ENCODE measurements around the gene IFNE. TPM values are rescaled to one million over a fixed set of nuclear protein-coding genes. Genes with fewer than 3 reads are reported as not detected.

Gene IFNE
- polyA plus RNA-seq, 1 of the 3 experiments (the other 2 are of a cell fraction) = 0.05 TPM

GRCh38 chr9:21502586-21502985 is 20.5 kb upstream of the IFNE start:
- Histone ChIP-seq H3K4me1 (ENCODE audit: control insufficient read depth in 1 of 2, insufficient read depth in 2 of 2, low read depth in 1 of 2, low read length in 1 of 2) (no peaks in the 10 kb centered on the region), H3K4me3 (ENCODE audit: low read depth in 2 of 2, low read length in 1 of 2) (no peak overlapping the region), H3K27me3 (ENCODE audit: insufficient read depth) (no peaks in the 10 kb centered on the region; the same call in 1 of the 2 replicates), H3K79me2 (ENCODE audit: insufficient read depth) (no peaks in the 10 kb centered on the region), H3K27ac (ENCODE audit: low read depth in 2 of 2, low read length in 1 of 2) (no peak overlapping the region), H3K9ac (no peak overlapping the region), H2AFZ (ENCODE audit: low read depth) (no peak overlapping the region), H4K20me1 (ENCODE audit: insufficient read depth) (no peaks in the 10 kb centered on the region), H3K36me3 (replicated peaks in 1 of 2; ENCODE audit: control insufficient read depth in 1 of 2, insufficient read depth in 2 of 2, low read length in 1 of 2) (no peaks in the 10 kb centered on the region), H3K9me2 (no peaks in the 10 kb centered on the region), H3K4me2 (no peak overlapping the region), H3K9me3 (no peaks in the 10 kb centered on the region), H3F3A (replicated peaks; ENCODE audit: insufficient read depth) (no peaks in the 10 kb centered on the region)
- CTCF ChIA-PET = no interaction called here
- POLR2A ChIA-PET = no interaction called here
- WGBS (ENCODE audit: low lambda C conversion rate) = 3% methylated on average over 1 of the region's 1 CpG
- TF ChIP-seq MXI1 (IDR thresholded peaks at IDR 0.05; ENCODE audit: low read depth, low read length) (no peak), FOXJ3 (CRISPR knock-in tag; IDR thresholded peaks at IDR 0.05) (no peak), GABPA (IDR thresholded peaks at IDR 0.05; ENCODE audit: low read depth) (no peak), NFIC (IDR thresholded peaks at IDR 0.05; ENCODE audit: borderline replicate concordance) (no peak), TAF1 (IDR thresholded peaks at IDR 0.05; ENCODE audit: borderline replicate concordance, low read depth, low read length) (no peak), EZH2phosphoT487 (IDR thresholded peaks at IDR 0.05; ENCODE audit: borderline replicate concordance, low read depth) (no peak), IRF3 (IDR thresholded peaks at IDR 0.05; ENCODE audit: low read depth, low read length) (no peak), RAD21 (IDR thresholded peaks at IDR 0.05; ENCODE audit: low read length) (no peak), SIN3A (IDR thresholded peaks at IDR 0.05; ENCODE audit: borderline replicate concordance, low read depth, low read length) (no peak), TEAD4 (IDR thresholded peaks at IDR 0.05; ENCODE audit: borderline replicate concordance, insufficient read depth) (no peak), EP300 (IDR thresholded peaks at IDR 0.05; ENCODE audit: borderline replicate concordance in 1 of 2, low read depth in 1 of 2, low read length in 1 of 2) (no peak), RFX5 (IDR thresholded peaks at IDR 0.05; ENCODE audit: low read length) (no peak), RCOR1 (IDR thresholded peaks at IDR 0.05; ENCODE audit: low read length) (no peak), SMC3 (IDR thresholded peaks at IDR 0.05; ENCODE audit: low read depth, low read length) (no peak)
- TF ChIP-seq, protein P1, sequence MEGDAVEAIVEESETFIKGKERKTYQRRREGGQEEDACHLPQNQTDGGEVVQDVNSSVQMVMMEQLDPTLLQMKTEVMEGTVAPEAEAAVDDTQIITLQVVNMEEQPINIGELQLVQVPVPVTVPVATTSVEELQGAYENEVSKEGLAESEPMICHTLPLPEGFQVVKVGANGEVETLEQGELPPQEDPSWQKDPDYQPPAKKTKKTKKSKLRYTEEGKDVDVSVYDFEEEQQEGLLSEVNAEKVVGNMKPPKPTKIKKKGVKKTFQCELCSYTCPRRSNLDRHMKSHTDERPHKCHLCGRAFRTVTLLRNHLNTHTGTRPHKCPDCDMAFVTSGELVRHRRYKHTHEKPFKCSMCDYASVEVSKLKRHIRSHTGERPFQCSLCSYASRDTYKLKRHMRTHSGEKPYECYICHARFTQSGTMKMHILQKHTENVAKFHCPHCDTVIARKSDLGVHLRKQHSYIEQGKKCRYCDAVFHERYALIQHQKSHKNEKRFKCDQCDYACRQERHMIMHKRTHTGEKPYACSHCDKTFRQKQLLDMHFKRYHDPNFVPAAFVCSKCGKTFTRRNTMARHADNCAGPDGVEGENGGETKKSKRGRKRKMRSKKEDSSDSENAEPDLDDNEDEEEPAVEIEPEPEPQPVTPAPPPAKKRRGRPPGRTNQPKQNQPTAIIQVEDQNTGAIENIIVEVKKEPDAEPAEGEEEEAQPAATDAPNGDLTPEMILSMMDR (IDR thresholded peaks at IDR 0.05) = no peak
- no peak for DNase-seq

DNA sequence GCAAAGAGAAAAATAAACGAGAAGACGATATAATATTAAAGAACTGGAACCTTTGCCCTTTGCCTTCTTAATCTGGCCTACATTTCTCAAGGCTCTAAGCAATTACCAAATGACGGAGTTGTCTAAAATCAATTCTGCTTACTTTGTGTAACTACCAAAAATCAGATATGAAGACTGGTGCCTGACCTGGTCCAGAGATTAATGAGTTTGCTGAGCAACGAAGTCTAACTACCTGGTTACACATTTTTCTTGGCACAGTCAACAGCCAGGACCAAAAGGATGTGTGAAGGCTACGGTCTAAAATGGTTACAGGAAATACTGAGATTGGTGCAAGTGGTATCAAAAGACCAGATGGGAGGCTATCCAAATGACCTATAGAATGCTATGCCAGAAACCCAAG is 17.8 kb upstream of the IFNE start:
- no peak overlapping the region for H3K4me3 ChIP-seq (ENCODE audit: low read depth in 2 of 2, low read length in 1 of 2)
- H3K9ac ChIP-seq = no peak overlapping the region
- H3K27me3 ChIP-seq (ENCODE audit: insufficient read depth) = no peaks in the 10 kb centered on the region; the same call in 1 of the 2 replicates
- no peaks in the 10 kb centered on the region for H3K9me2 ChIP-seq
- H3K27ac ChIP-seq (ENCODE audit: low read depth in 2 of 2, low read length in 1 of 2) = no peak overlapping the region
- 18% methylated on average over 5 of the region's 5 CpGs for WGBS (ENCODE audit: low lambda C conversion rate)
- CTCF ChIA-PET = no interaction called here
- H3F3A ChIP-seq (replicated peaks; ENCODE audit: insufficient read depth) = no peaks in the 10 kb centered on the region
- H3K79me2 ChIP-seq (ENCODE audit: insufficient read depth) = no peaks in the 10 kb centered on the region
- H3K4me1 ChIP-seq (ENCODE audit: control insufficient read depth in 1 of 2, insufficient read depth in 2 of 2, low read depth in 1 of 2, low read length in 1 of 2) = no peaks in the 10 kb centered on the region
- TF ChIP-seq MEF2A (IDR thresholded peaks at IDR 0.05; ENCODE audit: borderline replicate concordance, low read depth) (no peak), POLR2AphosphoS5 (IDR thresholded peaks at IDR 0.05; ENCODE audit: low read depth, low read length) (no peak)
- no peak for DNase-seq
- H3K4me2 ChIP-seq = no peak overlapping the region
- POLR2A ChIA-PET = no interaction called here
- no peak overlapping the region for H2AFZ ChIP-seq (ENCODE audit: low read depth)
- H3K9me3 ChIP-seq = no peaks in the 10 kb centered on the region
- H4K20me1 ChIP-seq (ENCODE audit: insufficient read depth) = no peaks in the 10 kb centered on the region
- no peaks in the 10 kb centered on the region for H3K36me3 ChIP-seq (replicated peaks in 1 of 2; ENCODE audit: control insufficient read depth in 1 of 2, insufficient read depth in 2 of 2, low read length in 1 of 2)

Measured in SK-N-SH (cell line).